DND-41 (cell line): ENCODE measurements around the gene PRC1.

Experiments
- ATAC-seq: fragments of 200-7000 bp; cut with Tn5 transposase; 3 replicates; pipeline ENCODE4 v1.9.1; 2021; ENCODE audit warnings: low read depth; ENCODE audit not compliant: insufficient read depth
- DNase-seq: peaks from one replicate; pipeline ENCODE4 v3.0.0-alpha.2; 2020
- H2AFZ ChIP-seq: 2 replicates; pipeline ENCODE4 v1.6.0; 2012; ENCODE audit warnings: low read depth, low read length
- H3K27ac ChIP-seq: 2 replicates; pipeline ENCODE4 v1.5.1; 2012; ENCODE audit warnings: low read length, inconsistent platforms
- H3K27me3 ChIP-seq: fragments of 200-600 bp; sonication (generic); 2 replicates; pipeline ENCODE4 v1.6.0; 2012; ENCODE audit warnings: low read length, mild to moderate bottlenecking, inconsistent platforms; ENCODE audit not compliant: insufficient read depth, poor library complexity
- H3K36me3 ChIP-seq: 2 replicates; pipeline ENCODE4 v1.5.1; 2012; ENCODE audit warnings: low read length, inconsistent platforms; ENCODE audit not compliant: insufficient read depth
- H3K4me1 ChIP-seq: 2 replicates; pipeline ENCODE4 v1.5.1; 2012; ENCODE audit warnings: mild to moderate bottlenecking, low read length; ENCODE audit not compliant: insufficient read depth
- H3K4me2 ChIP-seq: 2 replicates; pipeline ENCODE4 v1.6.0; 2012; ENCODE audit warnings: mild to moderate bottlenecking, moderate library complexity, low read length, inconsistent platforms; ENCODE audit not compliant: insufficient read depth
- H3K4me3 ChIP-seq, 2 experiments: fragments of 200-600 bp in 1 of 2; shearing (Covaris generic) in 1 of 2; 2 replicates each; pipeline ENCODE4 v1.5.1; 2012 to 2016; ENCODE audit warnings: inconsistent platforms in 2 of 2, low read length in 2 of 2, mild to moderate bottlenecking in 2 of 2, low read depth in 1 of 2, moderate library complexity in 1 of 2
- H3K79me2 ChIP-seq: 2 replicates; pipeline ENCODE4 v1.6.0; 2012; ENCODE audit warnings: low read length, inconsistent platforms; ENCODE audit not compliant: insufficient read depth
- H3K9ac ChIP-seq: 2 replicates; pipeline ENCODE4 v1.6.0; 2012; ENCODE audit warnings: low read depth, mild to moderate bottlenecking, inconsistent platforms, low read length, moderate library complexity
- H3K9me3 ChIP-seq: 2 replicates; pipeline ENCODE4 v1.5.1; 2012; ENCODE audit warnings: low read length, moderate library complexity, mild to moderate bottlenecking, inconsistent platforms; ENCODE audit not compliant: insufficient read depth, severe bottlenecking
- H4K20me1 ChIP-seq: 2 replicates; pipeline ENCODE4 v1.6.0; 2012; ENCODE audit warnings: low read length; ENCODE audit not compliant: insufficient read depth
- CTCF ChIP-seq: IDR thresholded peaks from 2 replicates; pipeline ENCODE4 v1.5.1; 2012; ENCODE audit warnings: borderline replicate concordance, low read length, moderate library complexity, mild to moderate bottlenecking; ENCODE audit not compliant: poor library complexity, severe bottlenecking; ENCODE audit errors: extremely low read depth
- EZH2 ChIP-seq: IDR thresholded peaks from 3 replicates; pipeline ENCODE4 v1.6.1; 2012; ENCODE audit warnings: borderline replicate concordance, low read depth, mild to moderate bottlenecking, moderate library complexity, low read length, inconsistent platforms; ENCODE audit not compliant: severe bottlenecking

The PRC1 gene

GRCh38 chr15:90934949-90935751 lies 59.2 kb downstream of the PRC1 start, which contains the start of gene UNC45A:
Gene UNC45A, plus strand, starts transcription at chr15:90935285. Its CDS starts 40 bp downstream, at chr15:90935325.
- H3K79me2 ChIP-seq, result peaks cover 33% of the 10 kb centered on the region
- no peaks in the 10 kb centered on the region for H4K20me1 ChIP-seq
- DNase-seq (peak; percentile 91), ATAC-seq (peak; percentile 76)
- H3K36me3 ChIP-seq, result peaks cover 30% of the 10 kb centered on the region
- H3K9ac ChIP-seq, result peak within 1 kb of the TSS; percentile 71
- no peaks in the 10 kb centered on the region for H3K9me3 ChIP-seq
- peak within 1 kb of the TSS; percentile 68 for H3K27ac ChIP-seq
- TF ChIP-seq CTCF (peak; percentile 27), EZH2 (no peak)
- peak within 1 kb of the TSS; percentile 60 to 69 for H3K4me3 ChIP-seq
- no peaks in the 10 kb centered on the region for H3K27me3 ChIP-seq
- peaks cover 58% of the 10 kb centered on the region for H3K4me1 ChIP-seq
- H2AFZ ChIP-seq, result peak within 1 kb of the TSS; percentile 81
- H3K4me2 ChIP-seq, result peak within 1 kb of the TSS; percentile 93

DNA sequence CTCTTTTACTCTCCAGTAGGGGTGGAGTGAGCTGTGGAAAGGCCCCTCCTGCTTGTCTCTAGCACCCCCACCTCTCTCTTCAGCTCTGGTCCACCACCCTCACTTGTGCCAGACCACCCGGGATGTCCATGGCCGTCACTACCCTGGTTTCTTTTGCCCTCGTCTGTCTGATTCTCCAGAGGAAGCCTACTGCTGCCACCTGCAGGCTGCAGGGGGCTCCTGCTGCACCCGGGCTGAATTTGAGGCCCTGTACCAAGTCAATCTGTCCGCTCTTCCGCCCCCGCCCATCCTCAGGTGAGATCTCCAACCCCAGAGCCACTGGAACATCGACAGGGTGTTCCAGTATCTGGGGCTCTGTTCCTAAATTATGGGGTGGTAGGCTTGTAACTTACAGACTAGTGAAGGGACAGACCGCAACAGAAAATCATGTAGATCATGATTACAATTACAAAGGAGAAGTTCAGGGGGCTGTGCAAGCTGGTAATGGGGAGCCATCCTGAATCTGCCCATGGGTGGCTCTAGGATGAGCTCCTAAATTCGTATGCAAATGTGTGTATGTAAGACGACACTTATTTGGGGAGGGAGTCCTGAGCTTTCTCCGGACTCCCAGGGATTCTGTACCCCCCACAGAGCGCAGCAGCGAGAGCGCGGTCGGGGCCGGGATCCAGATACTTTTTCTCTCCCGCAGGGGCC lies 59.9 kb downstream of the PRC1 start:
- H3K27ac ChIP-seq, result peak overlapping the region; percentile 63
- peak; percentile 96 for TF ChIP-seq CTCF
- no peak for TF ChIP-seq EZH2
- H3K79me2 ChIP-seq, result peaks cover 35% of the 10 kb centered on the region
- H3K27me3 ChIP-seq, result no peaks in the 10 kb centered on the region
- H3K9ac ChIP-seq, result peak overlapping the region; percentile 71
- H3K4me1 ChIP-seq, result peaks cover 59% of the 10 kb centered on the region
- peak overlapping the region; percentile 93 for H3K4me2 ChIP-seq
- H3K4me3 ChIP-seq, result peak overlapping the region; percentile 60 to 69; a peak in 3 of 4 replicates
- ATAC-seq (peak; percentile 38), DNase-seq (peak; percentile 86)
- no peaks in the 10 kb centered on the region for H4K20me1 ChIP-seq
- peak overlapping the region; percentile 77 for H2AFZ ChIP-seq
- H3K9me3 ChIP-seq, result no peaks in the 10 kb centered on the region
- H3K36me3 ChIP-seq, result peaks cover 23% of the 10 kb centered on the region

- TF ChIP-seq CTCF, result no peak
- Histone ChIP-seq H3K9me3 (no peaks in the 10 kb centered on the region), H3K27me3 (no peaks in the 10 kb centered on the region), H3K36me3 (peaks cover 15% of the 10 kb centered on the region), H3K9ac (no peak overlapping the region), H3K27ac (no peak overlapping the region), H4K20me1 (no peaks in the 10 kb centered on the region), H3K4me1 (peaks cover 68% of the 10 kb centered on the region), H2AFZ (no peak overlapping the region; the same call in 1 of the 2 replicates), H3K79me2 (peaks cover 40% of the 10 kb centered on the region), H3K4me2 (no peak overlapping the region), H3K4me3 (no peak overlapping the region)
- no peak for ATAC-seq
- DNase-seq, result no peak
Observed at GRCh38 chr15:90933301-90933700, 61.0 kb downstream of the PRC1 start.
